Rectal smooth muscle tissue (tissue), 1 donor: ENCODE measurements around the gene HRH1.

Source experiments
- H3K27ac ChIP-seq: one replicate; pipeline ENCODE4 v1.7.0; 2013; ENCODE audit warnings: low read depth, low read length, inconsistent platforms
- H3K27me3 ChIP-seq: one replicate; pipeline ENCODE4 v1.7.0; 2013; ENCODE audit warnings: low read length; ENCODE audit not compliant: control insufficient read depth, insufficient read depth
- H3K36me3 ChIP-seq: one replicate; pipeline ENCODE4 v1.7.0; 2013; ENCODE audit warnings: low read length; ENCODE audit not compliant: control insufficient read depth, insufficient read depth
- H3K4me1 ChIP-seq: one replicate; pipeline ENCODE4 v1.7.0; 2013; ENCODE audit warnings: low read length; ENCODE audit not compliant: control insufficient read depth, insufficient read depth
- H3K4me3 ChIP-seq: one replicate; pipeline ENCODE4 v1.7.0; 2013; ENCODE audit warnings: low read length
- H3K9ac ChIP-seq: one replicate; pipeline ENCODE4 v1.7.0; 2013; ENCODE audit warnings: low read length

HRH1 gene

DNA sequence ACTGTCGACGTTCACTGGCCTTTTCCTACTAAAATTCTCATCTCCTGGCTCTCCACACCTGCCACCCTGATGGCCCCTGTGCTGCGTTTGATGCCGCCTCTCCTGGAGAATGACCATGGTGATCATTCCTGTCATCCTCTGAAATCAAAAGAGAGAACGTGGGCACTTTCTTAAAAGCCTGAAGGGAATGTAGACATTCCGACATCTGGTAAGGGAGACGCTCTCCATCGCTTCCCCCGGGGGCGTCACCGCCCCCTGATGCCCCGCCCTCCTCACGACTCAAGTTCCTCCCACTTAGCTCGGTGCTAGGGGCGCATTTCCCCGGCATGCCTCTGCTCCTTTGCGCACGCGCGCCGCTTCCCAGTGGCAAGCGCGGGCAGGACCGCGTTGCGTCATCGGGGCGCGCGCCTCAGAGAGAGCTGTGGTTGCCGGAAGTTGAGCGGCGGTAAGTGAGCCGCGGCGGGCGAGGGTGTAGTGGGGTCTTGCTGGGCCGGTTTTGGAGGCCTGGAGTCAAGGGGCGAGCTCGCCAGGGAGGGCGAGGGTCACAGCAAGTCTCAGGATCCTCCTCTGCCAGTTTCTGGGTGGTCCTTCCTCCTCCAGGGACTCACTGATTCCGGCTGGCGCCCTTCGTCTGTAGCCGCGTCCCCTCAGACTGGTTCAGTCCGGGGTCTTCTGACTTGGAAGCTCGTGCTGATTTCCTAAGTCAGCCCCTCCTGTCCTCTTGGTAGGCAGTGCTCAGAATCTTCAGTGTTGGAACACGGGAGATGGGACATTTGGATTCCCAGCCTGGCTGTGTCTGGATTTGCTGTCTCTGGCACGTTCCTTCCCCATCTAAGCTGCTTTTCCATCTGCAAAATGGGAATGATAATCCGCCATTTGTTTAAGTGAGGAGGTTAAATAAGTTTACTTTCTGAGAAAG, 118.0 kb downstream of the HRH1 start, which contains the start of gene ATG7:
ATG7 (plus strand) TSS at position 412 of the 919 bp plus-strand sequence. CDS start 26,299 bp downstream, outside the sequence.
- no peaks in the 10 kb centered on the region for H3K36me3 ChIP-seq

DNA sequence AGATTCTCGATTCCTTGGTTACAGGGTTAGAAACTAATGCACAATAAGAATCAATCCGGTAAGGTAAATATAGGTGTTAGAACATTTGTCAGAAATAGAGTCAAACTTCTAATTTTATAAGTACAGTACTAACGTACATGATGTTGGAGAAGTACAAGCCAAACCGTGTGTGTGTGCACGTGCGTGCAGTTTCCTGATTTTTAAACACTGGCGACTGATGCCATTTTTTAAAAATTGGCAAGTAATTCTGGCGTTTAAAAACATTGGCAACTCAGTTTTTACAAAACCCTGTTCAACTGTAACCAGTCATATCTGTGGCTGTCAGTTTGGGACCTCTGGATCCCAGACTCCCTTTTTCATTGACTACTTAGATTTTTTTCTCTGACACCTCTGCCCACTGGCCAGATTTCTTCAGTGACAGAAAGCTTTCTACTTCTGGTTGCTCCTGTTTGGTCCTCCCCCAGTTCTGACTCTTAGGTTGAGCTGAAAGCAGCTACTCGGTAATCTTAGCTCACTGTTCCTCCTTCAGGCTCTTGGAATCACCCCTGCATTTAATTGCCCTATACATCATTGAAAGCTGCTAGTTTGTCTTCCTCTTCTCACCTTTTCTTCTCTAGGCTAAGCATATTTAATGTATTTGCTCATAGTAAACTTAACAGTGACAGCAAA, 118.7 kb downstream of the HRH1 start:
- H3K27ac ChIP-seq = peak overlapping the region; percentile 77

More for the DNA sequence above, 118.0 kb downstream of the HRH1 start, which contains the start of gene ATG7:
- peak within 1 kb of the TSS; percentile 77 for H3K27ac ChIP-seq
- peak within 1 kb of the TSS; percentile 98 for H3K9ac ChIP-seq
- H3K4me3 ChIP-seq = peak within 1 kb of the TSS; percentile 97
- peaks cover 3% of the 10 kb centered on the region for H3K4me1 ChIP-seq
- H3K27me3 ChIP-seq = no peaks in the 10 kb centered on the region

DNA sequence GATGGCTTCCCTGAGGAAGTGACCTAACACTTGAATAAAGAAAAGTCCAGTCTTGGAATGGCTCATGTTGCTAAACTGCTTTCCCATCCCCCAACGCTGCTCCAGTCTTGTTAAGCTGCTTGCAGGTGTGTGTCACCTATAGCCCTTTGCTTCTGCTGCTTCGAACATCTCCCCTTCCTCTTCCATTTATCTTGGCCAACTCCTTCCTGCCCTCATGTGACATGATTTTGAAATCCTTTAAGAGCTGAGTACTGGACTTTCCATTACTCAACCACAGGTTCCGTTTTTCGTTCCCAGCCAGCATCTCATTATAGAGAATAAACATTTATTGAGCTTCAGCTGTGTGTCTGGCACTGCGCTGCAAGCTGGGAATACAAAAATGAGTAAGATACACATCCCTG, 119.6 kb downstream of the HRH1 start:
- H3K27ac ChIP-seq = no peak overlapping the region
- H3K36me3 ChIP-seq = no peaks in the 10 kb centered on the region
- H3K9ac ChIP-seq = no peak overlapping the region
- peaks cover 3% of the 10 kb centered on the region for H3K4me1 ChIP-seq
- H3K4me3 ChIP-seq = no peak overlapping the region
- H3K27me3 ChIP-seq = no peaks in the 10 kb centered on the region

More for the DNA sequence above, 118.7 kb downstream of the HRH1 start:
- Histone ChIP-seq H3K4me3 (peak overlapping the region; percentile 97), H3K9ac (peak overlapping the region; percentile 98), H3K36me3 (no peaks in the 10 kb centered on the region), H3K27me3 (no peaks in the 10 kb centered on the region), H3K4me1 (peaks cover 3% of the 10 kb centered on the region)

DNA sequence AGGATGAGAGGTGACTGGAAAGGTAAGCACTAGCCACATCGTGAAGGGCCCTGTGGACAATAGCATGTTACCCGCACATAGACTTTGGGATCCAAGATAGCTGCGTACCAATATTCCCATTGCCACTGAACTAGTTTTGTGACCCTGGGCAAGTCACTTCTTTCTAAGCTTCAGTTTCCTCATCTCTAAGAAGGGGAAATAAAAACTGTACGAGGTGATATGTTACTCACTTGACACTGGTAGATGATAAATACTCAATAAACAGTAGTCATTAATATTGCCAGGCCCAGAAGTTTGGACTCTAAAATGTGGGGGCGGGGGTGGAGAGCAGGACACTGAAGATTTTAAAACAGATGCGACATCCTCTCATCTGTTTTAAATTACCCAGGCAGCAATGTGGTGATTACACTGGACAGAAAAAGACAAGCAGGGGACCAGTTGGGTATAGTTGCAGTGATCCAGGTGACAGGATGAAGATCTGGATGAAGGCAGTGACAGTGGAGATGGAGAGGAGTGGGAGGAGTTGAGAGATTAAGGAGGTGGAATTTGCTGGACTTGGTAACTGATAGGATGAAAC, 120.4 kb downstream of the HRH1 start:
- Histone ChIP-seq H3K9ac (no peak overlapping the region), H3K4me3 (no peak overlapping the region), H3K36me3 (no peaks in the 10 kb centered on the region), H3K27ac (no peak overlapping the region), H3K4me1 (peaks cover 3% of the 10 kb centered on the region), H3K27me3 (no peaks in the 10 kb centered on the region)

DNA sequence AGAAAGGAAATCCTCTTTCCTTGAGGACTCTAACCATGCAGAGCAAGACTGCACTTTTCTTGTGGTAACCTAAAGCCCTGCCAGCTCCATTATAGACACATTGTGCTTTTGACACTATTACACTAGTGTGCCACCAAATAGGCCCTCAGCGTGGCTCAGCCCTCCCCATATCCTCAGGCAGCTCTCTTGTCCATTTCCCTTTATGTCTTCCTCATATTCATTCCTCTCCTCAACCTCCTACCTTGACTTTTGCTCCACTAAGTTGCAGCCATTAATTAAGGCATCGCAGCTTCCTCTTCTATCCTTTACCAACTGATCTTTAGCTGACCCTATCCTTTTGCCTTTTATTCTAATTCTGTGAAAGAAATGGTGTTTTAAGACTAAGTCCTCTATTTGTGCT, 121.6 kb downstream of the HRH1 start:
- Histone ChIP-seq H3K36me3 (no peaks in the 10 kb centered on the region), H3K4me1 (peaks cover 3% of the 10 kb centered on the region), H3K4me3 (no peak overlapping the region), H3K27me3 (no peaks in the 10 kb centered on the region), H3K9ac (no peak overlapping the region), H3K27ac (no peak overlapping the region)

DNA sequence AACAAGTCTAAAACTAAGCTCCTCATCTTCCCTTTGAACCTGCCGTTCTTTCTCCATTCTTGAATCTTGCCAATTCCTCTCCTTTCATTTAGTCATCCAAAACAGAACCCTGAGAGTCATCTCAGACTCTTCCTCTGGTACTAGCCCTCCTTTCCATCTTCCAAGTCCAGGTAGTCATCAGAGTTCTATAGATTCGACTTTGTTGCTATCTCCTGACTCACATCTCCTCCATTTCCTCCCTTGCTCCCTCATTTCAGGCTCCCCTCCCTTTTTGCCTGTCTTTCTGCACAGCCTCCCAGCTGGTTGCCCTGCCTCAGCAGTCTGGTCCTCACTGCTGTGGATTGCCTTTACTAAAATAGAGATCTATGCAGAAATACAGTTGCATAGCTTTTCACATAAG, 122.6 kb downstream of the HRH1 start:
- Histone ChIP-seq H3K4me3 (no peak overlapping the region), H3K9ac (no peak overlapping the region), H3K36me3 (no peaks in the 10 kb centered on the region), H3K27me3 (no peaks in the 10 kb centered on the region), H3K4me1 (peaks cover 3% of the 10 kb centered on the region), H3K27ac (no peak overlapping the region)

DNA sequence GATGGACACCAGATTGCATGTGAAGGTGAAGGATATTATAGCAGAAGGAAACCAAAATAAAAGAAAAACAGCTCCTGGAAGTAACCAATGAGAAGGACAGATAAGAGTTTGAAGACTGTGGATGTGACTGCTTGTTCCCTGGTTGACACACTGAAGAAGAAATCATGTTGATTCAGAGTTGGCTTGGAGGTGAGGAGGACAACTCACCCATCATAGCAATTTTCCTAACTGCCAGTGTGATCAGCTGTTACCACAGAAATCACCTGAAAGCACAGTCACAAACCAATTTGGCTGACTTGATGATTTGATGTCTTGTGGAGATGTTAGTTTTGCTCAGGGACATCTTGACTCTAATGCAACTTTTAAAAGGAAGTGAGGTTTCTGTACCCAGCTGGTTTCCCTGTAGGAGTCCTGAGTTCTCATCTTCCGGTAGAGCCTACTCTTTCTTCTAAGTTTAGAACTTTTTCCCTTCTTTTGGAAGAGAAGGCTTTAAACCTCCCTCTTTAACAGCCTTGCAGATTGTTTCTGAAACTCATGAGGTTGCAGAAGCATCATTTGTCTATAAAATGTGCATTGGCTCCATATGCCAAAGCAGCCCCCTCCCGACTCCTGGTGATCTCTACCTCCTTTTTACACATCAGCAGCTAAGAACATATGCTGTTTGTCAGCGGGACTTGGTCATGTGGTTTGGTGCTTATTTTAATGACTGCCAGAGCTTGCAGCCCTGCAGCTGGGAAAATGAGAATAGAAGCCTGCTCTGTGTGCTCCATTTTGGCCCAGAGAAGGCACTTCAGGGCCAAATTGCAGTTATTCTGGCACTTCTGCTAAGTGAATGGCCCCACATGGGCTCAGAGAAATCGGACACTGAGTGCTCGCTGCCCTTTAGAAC, 128.2 kb downstream of the HRH1 start:
- Histone ChIP-seq H3K27me3 (no peaks in the 10 kb centered on the region), H3K27ac (peak overlapping the region; percentile 3), H3K36me3 (no peaks in the 10 kb centered on the region), H3K4me1 (peaks cover 6% of the 10 kb centered on the region), H3K4me3 (no peak overlapping the region), H3K9ac (no peak overlapping the region)

DNA sequence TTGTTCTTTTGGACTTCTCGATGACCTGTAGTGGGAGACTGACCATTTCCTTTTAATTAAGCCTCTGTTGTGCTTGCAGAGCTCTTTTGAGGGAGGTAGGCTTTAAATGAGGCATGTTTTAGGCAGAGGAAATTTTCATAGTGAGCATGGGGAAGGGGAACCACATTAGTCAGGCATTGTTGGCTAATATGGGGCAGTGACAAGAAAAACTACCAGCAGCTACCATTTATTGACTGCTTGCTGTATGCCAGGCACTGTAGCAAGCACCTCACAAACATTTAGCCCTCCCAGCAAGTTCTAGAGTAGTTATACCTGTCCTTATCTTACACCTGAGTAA, 128.8 kb downstream of the HRH1 start:
- peak overlapping the region; percentile 3 for H3K27ac ChIP-seq
- no peak overlapping the region for H3K4me3 ChIP-seq
- no peak overlapping the region for H3K9ac ChIP-seq
- H3K27me3 ChIP-seq = no peaks in the 10 kb centered on the region
- peaks cover 12% of the 10 kb centered on the region for H3K4me1 ChIP-seq
- no peaks in the 10 kb centered on the region for H3K36me3 ChIP-seq

DNA sequence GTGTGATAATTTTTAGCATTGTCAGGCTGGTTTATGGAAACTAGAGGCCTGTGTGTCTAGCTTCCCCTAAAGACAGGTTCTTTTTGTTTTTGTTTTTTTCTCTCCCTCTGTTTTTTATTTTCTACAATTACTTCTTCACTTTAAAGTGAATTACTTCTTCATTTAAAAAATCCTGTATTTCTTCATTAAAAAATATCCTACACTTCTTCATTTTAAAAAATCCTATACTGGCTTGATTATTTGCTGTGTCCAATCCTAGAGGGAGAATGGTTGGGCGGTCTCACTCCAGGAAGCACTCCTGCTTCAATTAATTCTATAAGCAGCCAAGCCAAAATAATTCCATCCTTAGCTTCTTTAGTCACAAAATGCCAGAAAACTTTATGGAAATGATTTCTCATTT, 129.7 kb downstream of the HRH1 start:
- Histone ChIP-seq H3K4me3 (no peak overlapping the region), H3K27ac (no peak overlapping the region), H3K9ac (no peak overlapping the region), H3K36me3 (no peaks in the 10 kb centered on the region), H3K27me3 (no peaks in the 10 kb centered on the region), H3K4me1 (peaks cover 20% of the 10 kb centered on the region)

DNA sequence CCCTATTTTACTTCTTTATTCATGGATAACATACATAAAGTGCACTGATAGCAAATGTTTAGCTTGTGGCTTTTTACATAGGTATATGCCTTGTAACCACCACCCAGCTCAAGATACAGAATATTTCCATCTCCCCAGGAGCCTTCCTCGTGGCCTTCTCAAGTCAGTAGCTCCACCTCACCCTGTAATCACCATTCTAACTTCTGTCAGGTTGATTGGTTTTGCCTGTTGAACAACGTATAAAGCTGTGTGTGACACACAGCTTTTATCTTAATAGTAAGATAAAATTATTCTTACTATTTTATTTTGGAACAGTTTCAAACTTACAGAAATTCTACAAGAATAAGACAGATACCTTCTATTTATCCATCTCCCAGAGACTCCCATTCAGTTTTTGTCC, 131.2 kb downstream of the HRH1 start:
- Histone ChIP-seq H3K27ac (no peak overlapping the region), H3K4me1 (peaks cover 28% of the 10 kb centered on the region)

DNA sequence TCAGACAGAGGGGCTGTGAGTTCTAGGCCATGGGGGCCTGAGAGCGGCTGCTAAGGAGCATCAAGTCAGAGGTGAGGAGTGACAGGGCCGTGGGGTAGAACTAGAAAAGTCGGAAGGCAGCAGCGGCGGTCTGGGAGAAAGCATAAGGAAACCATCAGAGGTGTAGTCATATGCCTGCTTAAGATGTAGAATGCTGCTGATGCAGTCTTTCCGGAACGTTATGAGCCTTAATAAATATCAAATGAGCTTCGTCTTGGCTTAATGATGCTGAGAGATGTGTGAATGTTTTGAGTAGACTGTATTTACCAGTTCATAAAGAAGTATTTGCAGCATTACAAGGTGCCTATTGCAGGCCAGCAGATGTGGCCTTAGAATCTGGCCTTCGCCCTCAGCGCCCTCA, 133.1 kb downstream of the HRH1 start:
- Histone ChIP-seq H3K27me3 (no peaks in the 10 kb centered on the region), H3K36me3 (no peaks in the 10 kb centered on the region), H3K4me3 (no peak overlapping the region), H3K27ac (peak overlapping the region; percentile 77), H3K9ac (no peak overlapping the region), H3K4me1 (peaks cover 28% of the 10 kb centered on the region)

More for the DNA sequence above, 131.2 kb downstream of the HRH1 start:
- Histone ChIP-seq H3K36me3 (no peaks in the 10 kb centered on the region), H3K9ac (no peak overlapping the region), H3K27me3 (no peaks in the 10 kb centered on the region), H3K4me3 (no peak overlapping the region)
